ENCODE data around the gene BORCS5.

DNA sequence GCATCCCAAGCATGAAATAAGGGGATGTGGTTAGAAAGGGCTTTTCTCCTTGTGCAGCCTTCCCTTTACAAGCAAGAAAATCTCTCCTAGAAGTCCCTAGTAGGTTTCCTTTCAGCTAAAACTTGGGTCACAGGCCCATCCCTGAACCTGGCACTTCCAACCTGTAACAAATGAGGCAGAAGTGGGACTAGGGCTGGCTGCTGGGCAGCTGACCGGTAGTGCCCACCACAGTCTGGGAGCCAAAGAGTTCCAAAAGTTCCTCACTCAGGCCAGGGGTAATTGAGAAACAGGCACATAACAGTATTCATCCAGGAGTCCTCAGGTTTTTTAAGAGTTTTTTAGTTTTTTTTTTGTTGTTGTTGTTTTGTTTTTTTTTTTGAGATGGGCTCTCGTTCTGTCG, 30.6 kb upstream of the BORCS5 start:
- TF ChIP-seq POLR2A (IDR thresholded peaks at IDR 0.05; ENCODE audit: control extremely low read depth in 1 of 2, low read depth in 2 of 2, low read length in 2 of 2) (no peak), BRCA1 (IDR thresholded peaks at IDR 0.05; ENCODE audit: low read depth, low read length) (no peak), JUND (IDR thresholded peaks at IDR 0.05; ENCODE audit: low read length) (no peak), POLR2AphosphoS5 (IDR thresholded peaks at IDR 0.05; ENCODE audit: low read depth, low read length) (no peak), EZH2 (IDR thresholded peaks at IDR 0.05; ENCODE audit: low read depth, low read length, severe bottlenecking) (no peak), SP2 (IDR thresholded peaks at IDR 0.05; ENCODE audit: low read length) (no peak), RFX5 (IDR thresholded peaks at IDR 0.05; ENCODE audit: borderline replicate concordance, low read depth, low read length) (no peak)
- TF ChIP-seq, protein P1, sequence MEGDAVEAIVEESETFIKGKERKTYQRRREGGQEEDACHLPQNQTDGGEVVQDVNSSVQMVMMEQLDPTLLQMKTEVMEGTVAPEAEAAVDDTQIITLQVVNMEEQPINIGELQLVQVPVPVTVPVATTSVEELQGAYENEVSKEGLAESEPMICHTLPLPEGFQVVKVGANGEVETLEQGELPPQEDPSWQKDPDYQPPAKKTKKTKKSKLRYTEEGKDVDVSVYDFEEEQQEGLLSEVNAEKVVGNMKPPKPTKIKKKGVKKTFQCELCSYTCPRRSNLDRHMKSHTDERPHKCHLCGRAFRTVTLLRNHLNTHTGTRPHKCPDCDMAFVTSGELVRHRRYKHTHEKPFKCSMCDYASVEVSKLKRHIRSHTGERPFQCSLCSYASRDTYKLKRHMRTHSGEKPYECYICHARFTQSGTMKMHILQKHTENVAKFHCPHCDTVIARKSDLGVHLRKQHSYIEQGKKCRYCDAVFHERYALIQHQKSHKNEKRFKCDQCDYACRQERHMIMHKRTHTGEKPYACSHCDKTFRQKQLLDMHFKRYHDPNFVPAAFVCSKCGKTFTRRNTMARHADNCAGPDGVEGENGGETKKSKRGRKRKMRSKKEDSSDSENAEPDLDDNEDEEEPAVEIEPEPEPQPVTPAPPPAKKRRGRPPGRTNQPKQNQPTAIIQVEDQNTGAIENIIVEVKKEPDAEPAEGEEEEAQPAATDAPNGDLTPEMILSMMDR (IDR thresholded peaks at IDR 0.05; ENCODE audit: control extremely low read depth in 1 of 3, insufficient read depth in 1 of 3, low read depth in 1 of 3, low read length in 3 of 3) = no peak
- TF ChIP-seq, protein P2, sequence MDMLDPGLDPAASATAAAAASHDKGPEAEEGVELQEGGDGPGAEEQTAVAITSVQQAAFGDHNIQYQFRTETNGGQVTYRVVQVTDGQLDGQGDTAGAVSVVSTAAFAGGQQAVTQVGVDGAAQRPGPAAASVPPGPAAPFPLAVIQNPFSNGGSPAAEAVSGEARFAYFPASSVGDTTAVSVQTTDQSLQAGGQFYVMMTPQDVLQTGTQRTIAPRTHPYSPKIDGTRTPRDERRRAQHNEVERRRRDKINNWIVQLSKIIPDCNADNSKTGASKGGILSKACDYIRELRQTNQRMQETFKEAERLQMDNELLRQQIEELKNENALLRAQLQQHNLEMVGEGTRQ (IDR thresholded peaks at IDR 0.05; ENCODE audit: low read length) = no peak
- TF ChIP-seq, protein P3, sequence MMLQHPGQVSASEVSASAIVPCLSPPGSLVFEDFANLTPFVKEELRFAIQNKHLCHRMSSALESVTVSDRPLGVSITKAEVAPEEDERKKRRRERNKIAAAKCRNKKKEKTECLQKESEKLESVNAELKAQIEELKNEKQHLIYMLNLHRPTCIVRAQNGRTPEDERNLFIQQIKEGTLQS (IDR thresholded peaks at IDR 0.05; ENCODE audit: insufficient read depth, low read depth, low read length) = no peak
